ENCODE measurements around the gene CDIPT.

DNA sequence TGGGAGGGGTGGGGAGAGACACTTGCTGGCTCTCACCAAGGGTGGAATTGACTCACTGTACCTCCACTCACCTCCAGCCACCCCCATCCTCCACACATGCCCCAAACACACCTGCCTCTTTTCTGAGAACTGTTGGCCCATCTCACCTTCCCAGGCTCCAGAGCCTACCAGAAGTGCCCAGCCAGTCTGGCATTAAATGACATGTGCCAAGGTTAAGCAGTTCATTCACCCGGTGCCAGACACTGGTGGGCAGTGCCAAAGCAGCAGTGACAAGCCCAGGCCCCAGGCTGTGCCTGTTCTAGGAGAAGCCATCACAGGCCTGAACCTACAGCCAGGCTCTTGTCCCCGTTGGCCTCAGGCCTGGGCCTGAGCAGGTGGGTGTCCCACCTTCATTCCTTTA, 31.5 kb downstream of the CDIPT start:
- TF ChIP-seq POLR2A (IDR thresholded peaks at IDR 0.05; ENCODE audit: insufficient read depth in 1 of 2, low read depth in 2 of 2, low read length in 2 of 2) (no peak), RXRB (CRISPR knock-in tag; IDR thresholded peaks at IDR 0.05; ENCODE audit: borderline replicate concordance) (no peak), RAD51 (IDR thresholded peaks at IDR 0.05; ENCODE audit: borderline replicate concordance) (no peak), POLR2AphosphoS5 (IDR thresholded peaks at IDR 0.05; ENCODE audit: low read depth, low read length) (no peak), ZNF598 (CRISPR knock-in tag; IDR thresholded peaks at IDR 0.05; ENCODE audit: borderline replicate concordance) (no peak), NR3C1 (CRISPR knock-in tag; IDR thresholded peaks at IDR 0.05) (no peak), JUND (CRISPR knock-in tag; IDR thresholded peaks at IDR 0.05) (no peak), EZH2 (conservative IDR thresholded peaks at IDR 0.05; ENCODE audit: low read depth, low read length) (no peak)
- TF ChIP-seq, protein P1, sequence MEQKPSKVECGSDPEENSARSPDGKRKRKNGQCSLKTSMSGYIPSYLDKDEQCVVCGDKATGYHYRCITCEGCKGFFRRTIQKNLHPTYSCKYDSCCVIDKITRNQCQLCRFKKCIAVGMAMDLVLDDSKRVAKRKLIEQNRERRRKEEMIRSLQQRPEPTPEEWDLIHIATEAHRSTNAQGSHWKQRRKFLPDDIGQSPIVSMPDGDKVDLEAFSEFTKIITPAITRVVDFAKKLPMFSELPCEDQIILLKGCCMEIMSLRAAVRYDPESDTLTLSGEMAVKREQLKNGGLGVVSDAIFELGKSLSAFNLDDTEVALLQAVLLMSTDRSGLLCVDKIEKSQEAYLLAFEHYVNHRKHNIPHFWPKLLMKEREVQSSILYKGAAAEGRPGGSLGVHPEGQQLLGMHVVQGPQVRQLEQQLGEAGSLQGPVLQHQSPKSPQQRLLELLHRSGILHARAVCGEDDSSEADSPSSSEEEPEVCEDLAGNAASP (CRISPR knock-in tag; IDR thresholded peaks at IDR 0.05; ENCODE audit: borderline replicate concordance) = no peak
- TF ChIP-seq, protein P2, sequence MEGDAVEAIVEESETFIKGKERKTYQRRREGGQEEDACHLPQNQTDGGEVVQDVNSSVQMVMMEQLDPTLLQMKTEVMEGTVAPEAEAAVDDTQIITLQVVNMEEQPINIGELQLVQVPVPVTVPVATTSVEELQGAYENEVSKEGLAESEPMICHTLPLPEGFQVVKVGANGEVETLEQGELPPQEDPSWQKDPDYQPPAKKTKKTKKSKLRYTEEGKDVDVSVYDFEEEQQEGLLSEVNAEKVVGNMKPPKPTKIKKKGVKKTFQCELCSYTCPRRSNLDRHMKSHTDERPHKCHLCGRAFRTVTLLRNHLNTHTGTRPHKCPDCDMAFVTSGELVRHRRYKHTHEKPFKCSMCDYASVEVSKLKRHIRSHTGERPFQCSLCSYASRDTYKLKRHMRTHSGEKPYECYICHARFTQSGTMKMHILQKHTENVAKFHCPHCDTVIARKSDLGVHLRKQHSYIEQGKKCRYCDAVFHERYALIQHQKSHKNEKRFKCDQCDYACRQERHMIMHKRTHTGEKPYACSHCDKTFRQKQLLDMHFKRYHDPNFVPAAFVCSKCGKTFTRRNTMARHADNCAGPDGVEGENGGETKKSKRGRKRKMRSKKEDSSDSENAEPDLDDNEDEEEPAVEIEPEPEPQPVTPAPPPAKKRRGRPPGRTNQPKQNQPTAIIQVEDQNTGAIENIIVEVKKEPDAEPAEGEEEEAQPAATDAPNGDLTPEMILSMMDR (CRISPR knock-in tag; IDR thresholded peaks at IDR 0.05) = no peak
